H7 (cell line): Measurements from ENCODE around the gene CCT6A. TPM values are rescaled to one million over a fixed set of nuclear protein-coding genes. Genes with fewer than 3 reads are reported as not detected.
A peak's percentile ranks its signal among the peaks of the same experiment; 100 is the strongest.
"Not testable (repeated sequence)": the region's sequence is repeated elsewhere in the genome, so short reads cannot be mapped to it uniquely, and the experiment has no call there.

Experiments
- DNase-seq: peaks from one replicate; pipeline ENCODE4 v3.0.0; 2012
- H3K27me3 ChIP-seq: 2 replicates; pipeline ENCODE4 v1.6.0; 2011; ENCODE audit warnings: mild to moderate bottlenecking, low read length; ENCODE audit not compliant: control insufficient read depth, insufficient read depth
- H3K36me3 ChIP-seq: replicated peaks from 2 replicates; pipeline ENCODE4 v1.5.1; 2011; ENCODE audit warnings: low read length; ENCODE audit not compliant: control insufficient read depth, insufficient read depth
- H3K4me3 ChIP-seq: 2 replicates; pipeline ENCODE4 v1.5.1; 2011; ENCODE audit warnings: low read depth, mild to moderate bottlenecking, control low read depth, low read length, moderate library complexity; ENCODE audit not compliant: insufficient read depth
- total RNA-seq: library from RNA; depleted of rRNA; stranded (reverse); fragments of >200 nt; shearing (Covaris generic); gene quantifications from 2 replicates; pipeline ENCODE4 v1.2.3, GENCODE V29; 2014; rRNA removed

The CCT6A gene
- total RNA-seq, 1 experiment from 2014 or later, result 324 TPM

- H3K36me3 ChIP-seq, H3K27me3 ChIP-seq, H3K4me3 ChIP-seq, DNase-seq: not testable (repeated sequence)
These were observed 46.8 kb downstream of the CCT6A start for GRCh38 chr7:56098187-56099008.

- Histone ChIP-seq H3K36me3 (peaks cover 8% of the 10 kb centered on the region), H3K27me3 (no peaks in the 10 kb centered on the region), H3K4me3 (no peak overlapping the region)
- no peak for DNase-seq
These were observed 48.1 kb downstream of the CCT6A start for GRCh38 chr7:56099653-56100052.

GRCh38 chr7:56104138-56104537 is 52.6 kb downstream of the CCT6A start:
- H3K4me3 ChIP-seq, H3K27me3 ChIP-seq, DNase-seq, H3K36me3 ChIP-seq: not testable (repeated sequence)

GRCh38 chr7:56105508-56105907 is 53.9 kb downstream of the CCT6A start:
- DNase-seq, result no peak
- Histone ChIP-seq H3K27me3 (no peaks in the 10 kb centered on the region), H3K36me3 (peaks cover 8% of the 10 kb centered on the region), H3K4me3 (peak overlapping the region; percentile 69)

- no peaks in the 10 kb centered on the region for H3K27me3 ChIP-seq
- peak within 1 kb of the TSS; percentile 69 for H3K4me3 ChIP-seq
- peaks cover 5% of the 10 kb centered on the region for H3K36me3 ChIP-seq
- peak; percentile 93 for DNase-seq
These were observed 54.8 kb downstream of the CCT6A start, which contains the start of gene CHCHD2 for GRCh38 chr7:56106108-56107073. Gene CHCHD2 (minus strand): TSS chr7:56106476. CDS start chr7:56106413, 63 bp downstream.

- no peak for DNase-seq
- Histone ChIP-seq H3K4me3 (no peak overlapping the region), H3K36me3 (peaks cover 5% of the 10 kb centered on the region), H3K27me3 (no peaks in the 10 kb centered on the region)
These were observed 56.3 kb downstream of the CCT6A start for GRCh38 chr7:56107954-56108258.

- DNase-seq, result no peak
- Histone ChIP-seq H3K4me3 (no peak overlapping the region), H3K27me3 (no peaks in the 10 kb centered on the region), H3K36me3 (no peaks in the 10 kb centered on the region)
These were observed 59.0 kb downstream of the CCT6A start for GRCh38 chr7:56110611-56111010.

GRCh38 chr7:56112244-56112643 is 60.7 kb downstream of the CCT6A start:
- H3K36me3 ChIP-seq, H3K4me3 ChIP-seq, H3K27me3 ChIP-seq, DNase-seq: not testable (repeated sequence)

Other genes with a start within 250 kb of the CCT6A start
- not detected in 2 replicates for gene SEPTIN14, start 189.0 kb upstream of the CCT6A start, total RNA-seq
- gene ZNF713, start 164.3 kb upstream of the CCT6A start, total RNA-seq, result 1.5 and 2.0 TPM in 2 replicates
- gene MRPS17, start 99.9 kb upstream of the CCT6A start, total RNA-seq, result 22.1 and 25.7 TPM in 2 replicates
- 56.5 and 80.3 TPM in 2 replicates for gene NIPSNAP2, start 87.2 kb upstream of the CCT6A start, total RNA-seq
- gene PSPH, start 321 bp upstream of the CCT6A start, total RNA-seq, result 50.4 and 66.8 TPM in 2 replicates
- 107 and 109 TPM in 2 replicates for gene SUMF2, start 12.5 kb downstream of the CCT6A start, total RNA-seq
- gene PHKG1, start 41.2 kb downstream of the CCT6A start, total RNA-seq, result 0.14 and 0.59 TPM in 2 replicates
- gene CHCHD2, start 54.7 kb downstream of the CCT6A start, total RNA-seq, result 174 and 191 TPM in 2 replicates
- not detected in 2 replicates for gene NUPR2, start 64.7 kb downstream of the CCT6A start, total RNA-seq